Neural crest cell (in vitro differentiated cells): Measurements from ENCODE around the gene CCDC85C. TPM values are rescaled to one million over a fixed set of nuclear protein-coding genes. Genes with fewer than 3 reads are reported as not detected.

Experiments used
- DNase-seq: peaks from one replicate; pipeline ENCODE4 v3.0.0; 2021; ENCODE audit warnings: low read depth, mixed read lengths, low spot score
- H3K27ac Mint-ChIP-seq: one replicate; pipeline ENCODE4 v1.8.0; 2021; ENCODE audit warnings: mild to moderate bottlenecking, mixed read lengths; ENCODE audit not compliant: unreplicated experiment
- H3K27me3 Mint-ChIP-seq: 2 replicates; pipeline ENCODE4 v1.8.0; 2021; ENCODE audit warnings: low read depth, mild to moderate bottlenecking, mixed read lengths
- H3K36me3 Mint-ChIP-seq: 2 replicates; pipeline ENCODE4 v1.8.0; 2021; ENCODE audit warnings: low read depth, mild to moderate bottlenecking, mixed read lengths
- H3K4me1 Mint-ChIP-seq: 2 replicates; pipeline ENCODE4 v1.8.0; 2021; ENCODE audit warnings: mixed read lengths
- H3K4me3 Mint-ChIP-seq: one replicate; pipeline ENCODE4 v1.8.0; 2021; ENCODE audit warnings: mild to moderate bottlenecking, mixed read lengths
- H3K9me3 Mint-ChIP-seq: 2 replicates; pipeline ENCODE4 v1.8.0; 2021; ENCODE audit warnings: mixed read lengths
- total RNA-seq: library from RNA; stranded (reverse); gene quantifications from 2 replicates; pipeline ENCODE4 v1.2.1, GENCODE V29; 2021
- TF ChIP-seq, protein P1 (sequence below): fragments of 200-600 bp; sonication (generic); conservative IDR thresholded peaks from 2 replicates; pipeline ENCODE4 v1.5.0; 2021; ENCODE audit warnings: antibody characterized with exemption, mild to moderate bottlenecking

CCDC85C gene
- total RNA-seq, 1 donor from 2014 or later, result 31.4 TPM

DNA sequence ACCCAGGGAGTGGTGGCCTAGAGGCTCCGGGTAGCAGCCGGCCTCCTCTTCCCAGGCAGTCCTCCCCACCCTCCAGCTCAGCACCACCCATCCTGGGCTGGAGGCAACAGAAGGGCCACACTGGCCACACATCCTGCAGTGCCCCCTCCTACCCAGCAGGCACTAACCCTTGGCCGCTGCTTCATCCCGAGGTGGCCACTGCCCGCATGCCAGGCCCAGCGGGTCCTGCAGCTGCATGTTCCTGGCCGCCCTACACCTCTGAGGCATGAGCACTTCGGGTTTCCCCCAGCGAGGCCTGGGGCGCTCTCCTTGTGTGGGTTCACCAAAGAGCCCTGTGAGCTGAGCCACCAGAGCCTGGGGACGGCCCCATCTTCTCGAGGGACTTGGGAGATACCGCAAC lies 61.4 kb downstream of the CCDC85C start:
- Mint-ChIP-seq H3K27ac (no peak overlapping the region), H3K4me1 (peaks cover 40% of the 10 kb centered on the region), H3K36me3 (no peaks in the 10 kb centered on the region), H3K9me3 (no peaks in the 10 kb centered on the region), H3K27me3 (peaks cover 19% of the 10 kb centered on the region), H3K4me3 (no peak overlapping the region)
- TF ChIP-seq, protein P1, sequence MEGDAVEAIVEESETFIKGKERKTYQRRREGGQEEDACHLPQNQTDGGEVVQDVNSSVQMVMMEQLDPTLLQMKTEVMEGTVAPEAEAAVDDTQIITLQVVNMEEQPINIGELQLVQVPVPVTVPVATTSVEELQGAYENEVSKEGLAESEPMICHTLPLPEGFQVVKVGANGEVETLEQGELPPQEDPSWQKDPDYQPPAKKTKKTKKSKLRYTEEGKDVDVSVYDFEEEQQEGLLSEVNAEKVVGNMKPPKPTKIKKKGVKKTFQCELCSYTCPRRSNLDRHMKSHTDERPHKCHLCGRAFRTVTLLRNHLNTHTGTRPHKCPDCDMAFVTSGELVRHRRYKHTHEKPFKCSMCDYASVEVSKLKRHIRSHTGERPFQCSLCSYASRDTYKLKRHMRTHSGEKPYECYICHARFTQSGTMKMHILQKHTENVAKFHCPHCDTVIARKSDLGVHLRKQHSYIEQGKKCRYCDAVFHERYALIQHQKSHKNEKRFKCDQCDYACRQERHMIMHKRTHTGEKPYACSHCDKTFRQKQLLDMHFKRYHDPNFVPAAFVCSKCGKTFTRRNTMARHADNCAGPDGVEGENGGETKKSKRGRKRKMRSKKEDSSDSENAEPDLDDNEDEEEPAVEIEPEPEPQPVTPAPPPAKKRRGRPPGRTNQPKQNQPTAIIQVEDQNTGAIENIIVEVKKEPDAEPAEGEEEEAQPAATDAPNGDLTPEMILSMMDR, result no peak
- no peak for DNase-seq

DNA sequence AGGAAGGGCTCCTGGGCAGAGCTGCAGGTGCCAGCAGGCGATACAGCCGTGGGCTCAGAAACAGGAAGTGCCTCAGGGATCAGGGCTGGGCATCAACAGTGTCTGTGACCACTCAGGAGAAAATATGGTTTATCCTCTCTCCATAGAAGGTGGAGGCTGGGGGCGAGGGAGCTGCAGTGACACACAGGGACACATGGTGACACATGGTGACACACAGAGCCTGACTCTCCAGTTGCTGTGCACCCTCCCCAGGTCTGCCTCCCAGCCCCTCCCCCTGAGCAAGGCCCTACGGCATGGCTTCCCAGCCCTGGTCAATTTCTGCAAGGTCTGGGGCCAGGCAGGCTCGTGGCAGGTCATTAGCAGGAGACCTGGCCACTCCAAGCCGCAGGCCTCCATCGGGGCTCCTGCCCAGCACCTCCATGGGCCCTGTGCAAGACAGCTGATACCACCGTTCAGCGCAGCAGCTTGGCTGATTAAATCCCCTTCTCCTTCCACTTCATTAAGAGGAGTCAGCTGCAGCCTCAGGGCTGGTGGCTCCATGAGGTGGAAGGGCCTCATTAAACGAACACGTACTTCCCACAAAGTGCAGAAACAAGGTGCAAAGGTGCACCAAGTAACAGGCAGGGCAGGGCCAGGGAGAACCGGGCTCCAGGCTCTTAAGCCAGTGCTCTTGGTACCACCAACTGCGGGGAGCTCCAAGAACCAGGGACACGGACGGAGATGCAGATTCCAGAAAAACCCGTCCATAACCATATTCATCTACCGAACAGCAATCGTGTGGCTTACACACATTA lies 62.1 kb downstream of the CCDC85C start:
- no peak for DNase-seq

GRCh38 chr14:99541211-99541610 lies 62.8 kb downstream of the CCDC85C start:
- TF ChIP-seq, protein P1, result no peak
- no peak for DNase-seq
- no peak overlapping the region for H3K4me3 Mint-ChIP-seq
- H3K9me3 Mint-ChIP-seq, result no peaks in the 10 kb centered on the region
- no peak overlapping the region for H3K27ac Mint-ChIP-seq
- peaks cover 18% of the 10 kb centered on the region for H3K27me3 Mint-ChIP-seq
- H3K4me1 Mint-ChIP-seq, result peaks cover 36% of the 10 kb centered on the region
- no peaks in the 10 kb centered on the region for H3K36me3 Mint-ChIP-seq

More for the DNA sequence above, 62.1 kb downstream of the CCDC85C start:
- Mint-ChIP-seq H3K9me3 (no peaks in the 10 kb centered on the region), H3K27me3 (peaks cover 18% of the 10 kb centered on the region), H3K36me3 (no peaks in the 10 kb centered on the region), H3K4me3 (no peak overlapping the region), H3K4me1 (peaks cover 40% of the 10 kb centered on the region), H3K27ac (no peak overlapping the region)
- TF ChIP-seq, protein P1, result no peak

GRCh38 chr14:99540196-99541032 lies 63.6 kb downstream of the CCDC85C start:
- H3K27ac Mint-ChIP-seq, result no peak overlapping the region
- no peaks in the 10 kb centered on the region for H3K36me3 Mint-ChIP-seq
- TF ChIP-seq, protein P1, result no peak
- H3K4me1 Mint-ChIP-seq, result peaks cover 28% of the 10 kb centered on the region
- no peak for DNase-seq
- peaks cover 13% of the 10 kb centered on the region for H3K27me3 Mint-ChIP-seq
- no peaks in the 10 kb centered on the region for H3K9me3 Mint-ChIP-seq
- H3K4me3 Mint-ChIP-seq, result no peak overlapping the region

GRCh38 chr14:99539491-99539890 lies 64.5 kb downstream of the CCDC85C start:
- no peak for DNase-seq
- TF ChIP-seq, protein P1, result no peak
- Mint-ChIP-seq H3K36me3 (no peaks in the 10 kb centered on the region), H3K4me1 (peaks cover 24% of the 10 kb centered on the region), H3K27me3 (peaks cover 7% of the 10 kb centered on the region), H3K27ac (no peak overlapping the region), H3K4me3 (no peak overlapping the region), H3K9me3 (no peaks in the 10 kb centered on the region)
